Smooth muscle cell (in vitro differentiated cells): ENCODE measurements around the gene LMF1. TPM values are rescaled to one million over a fixed set of nuclear protein-coding genes. Genes with fewer than 3 reads are reported as not detected.

Source experiments
- DNase-seq: peaks from one replicate; lab custom pipeline; 2025; ENCODE audit not compliant: unreplicated experiment; lab: John Stamatoyannopoulos, UW
- H2AFZ ChIP-seq: fragments of 200-600 bp; sonication (generic); 2 replicates; pipeline ENCODE4 v1.6.0; 2016; ENCODE audit warnings: antibody characterized with exemption, low read depth, mild to moderate bottlenecking
- H3F3A ChIP-seq: fragments of 200-600 bp; sonication (generic); 2 replicates; pipeline ENCODE4 v1.6.0; 2017; ENCODE audit warnings: antibody characterized with exemption, low read depth
- H3K27ac ChIP-seq: fragments of 200-600 bp; sonication (generic); 2 replicates; pipeline ENCODE4 v1.5.1; 2016; ENCODE audit warnings: low read depth, mild to moderate bottlenecking
- H3K27me3 ChIP-seq: fragments of 200-600 bp; sonication (generic); 2 replicates; pipeline ENCODE4 v1.6.1; 2016; ENCODE audit warnings: low read depth, mild to moderate bottlenecking
- H3K36me3 ChIP-seq: fragments of 200-600 bp; sonication (generic); 2 replicates; pipeline ENCODE4 v1.5.1; 2016; ENCODE audit warnings: low read depth
- H3K4me1 ChIP-seq: fragments of 200-600 bp; sonication (generic); 2 replicates; pipeline ENCODE4 v1.5.1; 2016; ENCODE audit warnings: low read depth
- H3K4me2 ChIP-seq: fragments of 200-600 bp; sonication (generic); 2 replicates; pipeline ENCODE4 v1.6.0; 2016; ENCODE audit warnings: mild to moderate bottlenecking
- H3K4me3 ChIP-seq: fragments of 200-600 bp; sonication (generic); 2 replicates; pipeline ENCODE4 v1.5.1; 2016; ENCODE audit warnings: mild to moderate bottlenecking
- H3K79me2 ChIP-seq: fragments of 200-600 bp; sonication (generic); 2 replicates; pipeline ENCODE4 v1.6.0; 2016; ENCODE audit warnings: low read depth, mild to moderate bottlenecking
- H3K9ac ChIP-seq: fragments of 200-600 bp; sonication (generic); 2 replicates; pipeline ENCODE4 v1.6.0; 2016; ENCODE audit warnings: low read depth
- H3K9me3 ChIP-seq: fragments of 200-600 bp; sonication (generic); replicated peaks from 2 replicates; pipeline ENCODE4 v1.5.1; 2016; ENCODE audit warnings: low read depth
- H4K20me1 ChIP-seq: fragments of 200-600 bp; sonication (generic); 2 replicates; pipeline ENCODE4 v1.6.0; 2016; ENCODE audit warnings: low read depth
- WGBS: methylation state at CpG from one replicate; pipeline ENCODE4 v1.1.7; 2016; ENCODE audit warnings: low lambda C conversion rate; 5-methylcytosine and 5-hydroxymethylcytosine counted together
- polyA plus RNA-seq: library from polyadenylated mRNA; unstranded; fragments of >200 nt; fragmentation: Nextera tagmentation; extraction: Ambion mirVana; gene quantifications from 2 replicates; pipeline ENCODE4 v1.2.1, GENCODE V29; 2016
- total RNA-seq: library from RNA; depleted of rRNA; stranded (reverse); fragments of >200 nt; gene quantifications from 2 replicates; pipeline ENCODE4 v1.2.3, GENCODE V29; 2014
- TF ChIP-seq, protein P1 (sequence below): fragments of 200-600 bp; sonication (generic); IDR thresholded peaks from 2 replicates; pipeline ENCODE4 v1.5.1; 2017; ENCODE audit warnings: borderline replicate concordance, mild to moderate bottlenecking, antibody characterized with exemption; ENCODE audit not compliant: insufficient read depth, poor library complexity, severe bottlenecking

Gene LMF1
- total and polyA plus RNA-seq, 2 experiments from 2014 or later: 25.3 to 29.8 TPM

DNA sequence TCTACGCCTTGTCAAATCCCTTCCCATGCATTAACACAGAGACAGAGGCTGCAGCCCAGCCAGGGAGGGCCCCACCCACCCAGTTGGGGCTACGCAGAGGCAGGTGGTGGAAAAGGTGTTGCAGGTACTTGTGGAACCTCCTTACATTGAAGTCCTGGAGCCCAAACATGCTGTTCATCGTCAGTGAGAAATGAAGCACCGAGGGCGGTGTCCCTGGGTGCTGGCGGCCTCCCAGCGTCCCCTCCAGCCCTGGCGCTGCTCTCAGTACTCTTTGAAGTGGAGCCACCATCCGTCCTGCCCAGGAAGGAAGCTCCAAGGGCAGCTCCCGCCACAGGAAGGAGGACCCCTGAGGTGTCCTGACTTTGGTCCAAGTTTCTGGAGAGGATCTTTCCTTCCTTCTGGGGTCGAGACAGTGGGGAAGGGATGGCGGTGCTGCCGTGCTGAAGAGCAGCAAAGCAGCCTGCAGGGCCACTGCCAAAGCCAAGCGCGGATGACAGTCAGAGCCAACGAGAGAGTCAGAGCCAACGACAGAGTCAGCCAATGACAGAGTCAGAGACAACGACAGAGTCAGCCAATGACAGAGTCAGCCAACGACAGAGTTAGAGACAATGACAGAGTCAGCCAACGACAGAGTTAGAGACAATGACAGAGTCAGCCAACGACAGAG, 23.4 kb downstream of the LMF1 start:
- no peaks in the 10 kb centered on the region for H3F3A ChIP-seq
- peaks cover 5% of the 10 kb centered on the region for H3K9me3 ChIP-seq
- no peak overlapping the region for H3K4me3 ChIP-seq
- H3K4me2 ChIP-seq: no peak overlapping the region
- H2AFZ ChIP-seq: no peak overlapping the region
- WGBS: 92% methylated on average over 21 of the region's 21 CpGs
- no peaks in the 10 kb centered on the region for H3K27me3 ChIP-seq
- TF ChIP-seq, protein P1, sequence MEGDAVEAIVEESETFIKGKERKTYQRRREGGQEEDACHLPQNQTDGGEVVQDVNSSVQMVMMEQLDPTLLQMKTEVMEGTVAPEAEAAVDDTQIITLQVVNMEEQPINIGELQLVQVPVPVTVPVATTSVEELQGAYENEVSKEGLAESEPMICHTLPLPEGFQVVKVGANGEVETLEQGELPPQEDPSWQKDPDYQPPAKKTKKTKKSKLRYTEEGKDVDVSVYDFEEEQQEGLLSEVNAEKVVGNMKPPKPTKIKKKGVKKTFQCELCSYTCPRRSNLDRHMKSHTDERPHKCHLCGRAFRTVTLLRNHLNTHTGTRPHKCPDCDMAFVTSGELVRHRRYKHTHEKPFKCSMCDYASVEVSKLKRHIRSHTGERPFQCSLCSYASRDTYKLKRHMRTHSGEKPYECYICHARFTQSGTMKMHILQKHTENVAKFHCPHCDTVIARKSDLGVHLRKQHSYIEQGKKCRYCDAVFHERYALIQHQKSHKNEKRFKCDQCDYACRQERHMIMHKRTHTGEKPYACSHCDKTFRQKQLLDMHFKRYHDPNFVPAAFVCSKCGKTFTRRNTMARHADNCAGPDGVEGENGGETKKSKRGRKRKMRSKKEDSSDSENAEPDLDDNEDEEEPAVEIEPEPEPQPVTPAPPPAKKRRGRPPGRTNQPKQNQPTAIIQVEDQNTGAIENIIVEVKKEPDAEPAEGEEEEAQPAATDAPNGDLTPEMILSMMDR: no peak
- H3K9ac ChIP-seq: no peak overlapping the region
- H4K20me1 ChIP-seq: peaks cover 39% of the 10 kb centered on the region
- H3K27ac ChIP-seq: no peak overlapping the region
- DNase-seq: no peak
- no peaks in the 10 kb centered on the region for H3K4me1 ChIP-seq
- H3K79me2 ChIP-seq: no peaks in the 10 kb centered on the region
- H3K36me3 ChIP-seq: no peaks in the 10 kb centered on the region

DNA sequence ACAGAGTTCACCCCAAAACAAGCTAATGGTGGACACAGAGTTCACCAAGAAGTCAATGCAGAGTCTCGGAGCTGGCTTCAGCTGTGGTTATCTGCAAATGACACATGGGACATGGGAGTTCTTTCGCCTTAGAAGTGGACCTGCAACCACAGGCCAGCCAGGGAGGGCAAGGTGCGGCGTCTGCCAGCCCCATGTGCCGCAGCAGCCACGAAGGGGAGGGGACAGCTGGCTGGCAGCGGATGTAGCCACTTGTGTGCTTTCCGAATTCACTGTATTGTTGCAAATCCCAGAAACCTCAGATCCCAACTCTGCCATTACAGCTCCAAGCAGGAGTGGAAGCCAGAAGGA, 24.8 kb downstream of the LMF1 start:
- WGBS: 86% methylated on average over 8 of the region's 8 CpGs
- no peaks in the 10 kb centered on the region for H3K27me3 ChIP-seq
- no peak overlapping the region for H3K4me2 ChIP-seq
- DNase-seq: no peak
- no peaks in the 10 kb centered on the region for H3K79me2 ChIP-seq
- peaks cover 32% of the 10 kb centered on the region for H4K20me1 ChIP-seq
- peaks cover 15% of the 10 kb centered on the region for H3K9me3 ChIP-seq
- TF ChIP-seq, protein P1: no peak
- no peak overlapping the region for H3K9ac ChIP-seq
- H3K4me3 ChIP-seq: no peak overlapping the region
- no peaks in the 10 kb centered on the region for H3K36me3 ChIP-seq
- peak overlapping the region; percentile 52 for H3K27ac ChIP-seq
- H3K4me1 ChIP-seq: no peaks in the 10 kb centered on the region
- no peaks in the 10 kb centered on the region for H3F3A ChIP-seq
- H2AFZ ChIP-seq: no peak overlapping the region

DNA sequence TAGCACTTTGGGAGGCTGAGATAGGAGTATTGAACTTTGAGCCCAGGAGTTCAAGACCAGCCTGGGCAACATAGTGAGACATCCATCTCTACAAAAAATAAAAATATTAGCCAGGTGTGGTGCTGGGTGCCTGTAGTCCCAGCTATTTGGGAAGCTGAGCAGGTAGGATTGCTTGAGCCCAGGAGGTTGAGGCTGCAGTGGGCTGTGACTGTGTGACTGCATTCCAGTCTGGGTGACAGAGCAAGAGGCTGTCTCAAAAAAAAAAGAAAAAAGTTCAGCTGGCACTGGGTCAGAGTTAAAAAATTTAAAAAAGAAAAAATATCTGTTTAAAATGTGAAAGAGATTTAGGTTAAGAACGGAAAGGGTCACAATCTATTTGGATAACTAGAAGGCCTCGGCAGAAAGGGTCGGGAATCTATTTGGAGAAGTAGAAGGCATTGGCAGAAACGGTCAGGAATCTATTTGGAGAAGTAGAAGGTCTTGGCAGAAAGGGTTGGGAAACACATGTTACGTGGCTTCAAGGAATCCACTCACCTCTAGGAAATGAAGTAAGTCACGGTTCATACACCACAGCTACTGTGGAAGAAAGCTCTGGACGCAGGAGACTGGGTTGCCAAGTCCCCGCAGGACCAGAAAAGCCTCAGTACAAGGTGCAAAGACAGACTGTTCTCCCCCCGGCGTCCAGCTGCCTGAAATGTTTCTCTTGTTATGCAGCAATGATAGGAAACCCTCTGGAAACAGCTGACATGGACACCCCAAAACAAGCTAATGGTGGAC, 25.3 kb downstream of the LMF1 start:
- Histone ChIP-seq H3K4me1 (no peaks in the 10 kb centered on the region), H3K27ac (peak overlapping the region; percentile 52), H3K4me2 (no peak overlapping the region), H3K79me2 (no peaks in the 10 kb centered on the region), H3K9ac (no peak overlapping the region), H3F3A (no peaks in the 10 kb centered on the region), H3K9me3 (peaks cover 15% of the 10 kb centered on the region), H3K27me3 (no peaks in the 10 kb centered on the region), H3K4me3 (no peak overlapping the region), H3K36me3 (no peaks in the 10 kb centered on the region), H4K20me1 (peaks cover 28% of the 10 kb centered on the region), H2AFZ (no peak overlapping the region)
- TF ChIP-seq, protein P1: no peak
- WGBS: 83% methylated on average over 10 of the region's 10 CpGs
- DNase-seq: no peak
